Fibroblast of lung (primary cell): ENCODE data around the gene CAPN8. TPM values are rescaled to one million over a fixed set of nuclear protein-coding genes. Genes with fewer than 3 reads are reported as not detected.

Source experiments
- DNase-seq, 2 donors: peaks; one replicate each; pipeline versions ENCODE4 v3.0.0 to v3.0.0-alpha.2; 2010; ENCODE audit warnings: low read depth in 2 of 2
- H2AFZ ChIP-seq: 2 replicates; pipeline ENCODE4 v1.5.1; 2012; ENCODE audit warnings: low read length, control low read depth, inconsistent platforms
- H3K27ac ChIP-seq: 2 replicates; pipeline ENCODE4 v1.5.1; 2011; ENCODE audit warnings: low read length, control low read depth; ENCODE audit not compliant: insufficient read depth
- H3K27me3 ChIP-seq: 2 replicates; pipeline ENCODE4 v1.5.1; 2011; ENCODE audit warnings: mild to moderate bottlenecking, low read length; ENCODE audit not compliant: control insufficient read depth, insufficient read depth
- H3K36me3 ChIP-seq: 2 replicates; pipeline ENCODE4 v1.5.1; 2011; ENCODE audit warnings: low read length; ENCODE audit not compliant: control insufficient read depth, insufficient read depth
- H3K4me1 ChIP-seq: 2 replicates; pipeline ENCODE4 v1.5.1; 2011; ENCODE audit warnings: low read length; ENCODE audit not compliant: control insufficient read depth, insufficient read depth; ENCODE audit errors: extremely low read depth
- H3K4me2 ChIP-seq: 2 replicates; pipeline ENCODE4 v1.5.1; 2011; ENCODE audit warnings: low read length, control low read depth; ENCODE audit not compliant: insufficient read depth; ENCODE audit errors: extremely low read depth
- H3K4me3 ChIP-seq, 4 experiments: fragments of 200-600 bp in 1 of 4; sonication (generic) in 1 of 4; replicated peaks in 1 of 4; 2 replicates each; pipeline ENCODE4 v1.5.1; 2011 to 2016; ENCODE audit warnings: low read length in 4 of 4, low read depth in 3 of 4, mild to moderate bottlenecking in 3 of 4, control low read depth in 2 of 4, inconsistent platforms in 1 of 4, mixed read lengths in 1 of 4; ENCODE audit not compliant: insufficient read depth in 1 of 4; ENCODE audit errors: control extremely low read depth in 1 of 4
- H3K79me2 ChIP-seq: 2 replicates; pipeline ENCODE4 v1.5.1; 2012; ENCODE audit warnings: mild to moderate bottlenecking, low read length, inconsistent platforms; ENCODE audit not compliant: control insufficient read depth, insufficient read depth
- H3K9ac ChIP-seq: 2 replicates; pipeline ENCODE4 v1.5.1; 2011; ENCODE audit warnings: mild to moderate bottlenecking, low read length, control low read depth; ENCODE audit not compliant: insufficient read depth
- H3K9me3 ChIP-seq: 2 replicates; pipeline ENCODE4 v1.5.1; 2012; ENCODE audit warnings: low read depth, low read length; ENCODE audit not compliant: control insufficient read depth, insufficient read depth
- H4K20me1 ChIP-seq: 2 replicates; pipeline ENCODE4 v1.5.1; 2011; ENCODE audit warnings: low read length; ENCODE audit not compliant: control insufficient read depth, insufficient read depth; ENCODE audit errors: extremely low read depth
- EZH2 ChIP-seq: IDR thresholded peaks from 2 replicates; pipeline ENCODE4 v1.5.1; 2012; ENCODE audit warnings: low read length, control low read depth, mild to moderate bottlenecking; ENCODE audit errors: missing control alignments
- polyA plus RNA-seq, 2 donors: library from polyadenylated mRNA; depleted of rRNA in 1 of 2; stranded (reverse) in 1 of 2; unstranded in 1 of 2; fragments of >200 nt; gene quantifications; 2 replicates each; pipeline ENCODE4 v1.2.1, GENCODE V29; 2011 to 2012; ENCODE audit warnings: missing spikeins in 1 of 2
- total RNA-seq: library from RNA; depleted of rRNA; stranded (reverse); fragments of >200 nt; gene quantifications from 2 replicates; pipeline ENCODE4 v1.2.1, GENCODE V29; 2014
- TF ChIP-seq, protein P1 (sequence below), 2 donors: IDR thresholded peaks in 1 of 2; conservative IDR thresholded peaks in 1 of 2; 1 replicate in 1 of 2; 2 replicates in 1 of 2; pipeline ENCODE4 v1.5.1; 2011 to 2012; ENCODE audit warnings: low read length in 2 of 2, control low read depth in 1 of 2, inconsistent platforms in 1 of 2, low read depth in 1 of 2, mild to moderate bottlenecking in 1 of 2

The CAPN8 gene
- total and polyA plus RNA-seq, 2 donors (not counting 1 experiment from before 2014, with no cell fraction given) = not detected

DNA sequence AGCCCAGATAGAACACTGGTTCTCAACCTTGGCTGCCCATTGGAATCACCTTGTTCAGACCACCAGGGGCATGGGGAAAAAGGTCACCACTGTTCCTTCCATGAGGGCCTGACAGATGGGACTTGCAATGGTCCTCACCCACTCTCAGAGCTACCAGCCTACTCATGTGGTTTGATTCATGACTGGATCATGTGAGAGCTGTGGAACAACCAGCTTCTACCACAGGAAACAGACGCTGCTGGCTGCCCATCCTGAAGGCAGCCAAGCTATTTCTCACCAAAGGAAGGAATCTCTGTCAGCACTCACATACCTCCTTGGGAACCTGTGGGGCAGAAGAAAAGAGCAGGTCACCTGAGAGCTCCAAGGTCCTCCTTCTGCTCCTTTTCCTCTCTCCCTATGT is 53.6 kb downstream of the CAPN8 start:
- Histone ChIP-seq H3K9me3 (no peaks in the 10 kb centered on the region), H2AFZ (no peak overlapping the region), H3K79me2 (no peaks in the 10 kb centered on the region), H3K4me1 (no peaks in the 10 kb centered on the region), H3K9ac (no peak overlapping the region), H3K4me2 (no peak overlapping the region), H3K4me3 (no peak overlapping the region), H3K27ac (no peak overlapping the region), H3K27me3 (no peaks in the 10 kb centered on the region), H4K20me1 (no peaks in the 10 kb centered on the region), H3K36me3 (no peaks in the 10 kb centered on the region)
- TF ChIP-seq EZH2 = no peak
- no peak for DNase-seq

DNA sequence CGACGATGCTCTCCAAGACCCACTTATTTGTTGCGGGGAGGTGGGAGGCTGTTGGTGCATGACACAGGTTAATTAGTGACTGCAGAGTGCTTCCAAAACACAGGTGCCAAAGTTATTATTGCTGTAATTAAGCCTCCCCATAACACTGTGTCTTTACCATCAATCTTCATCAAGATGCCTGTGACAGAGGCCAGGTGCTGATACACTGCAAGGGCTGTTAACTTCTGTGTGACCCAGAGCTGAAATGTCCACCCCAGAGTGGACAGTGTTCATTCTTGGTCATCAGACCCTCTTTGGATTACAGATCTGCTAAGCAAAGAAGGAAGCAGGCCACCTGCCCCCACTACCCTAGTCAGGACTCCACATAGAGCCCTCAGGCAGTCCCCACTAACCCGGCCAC is 55.5 kb downstream of the CAPN8 start:
- Histone ChIP-seq H3K9ac (no peak overlapping the region), H3K36me3 (no peaks in the 10 kb centered on the region), H3K79me2 (no peaks in the 10 kb centered on the region), H3K4me3 (no peak overlapping the region), H3K4me2 (no peak overlapping the region), H3K9me3 (no peaks in the 10 kb centered on the region), H3K27ac (no peak overlapping the region), H4K20me1 (no peaks in the 10 kb centered on the region), H3K27me3 (no peaks in the 10 kb centered on the region), H2AFZ (no peak overlapping the region), H3K4me1 (no peaks in the 10 kb centered on the region)
- DNase-seq = no peak
- no peak for TF ChIP-seq EZH2
- TF ChIP-seq, protein P1, sequence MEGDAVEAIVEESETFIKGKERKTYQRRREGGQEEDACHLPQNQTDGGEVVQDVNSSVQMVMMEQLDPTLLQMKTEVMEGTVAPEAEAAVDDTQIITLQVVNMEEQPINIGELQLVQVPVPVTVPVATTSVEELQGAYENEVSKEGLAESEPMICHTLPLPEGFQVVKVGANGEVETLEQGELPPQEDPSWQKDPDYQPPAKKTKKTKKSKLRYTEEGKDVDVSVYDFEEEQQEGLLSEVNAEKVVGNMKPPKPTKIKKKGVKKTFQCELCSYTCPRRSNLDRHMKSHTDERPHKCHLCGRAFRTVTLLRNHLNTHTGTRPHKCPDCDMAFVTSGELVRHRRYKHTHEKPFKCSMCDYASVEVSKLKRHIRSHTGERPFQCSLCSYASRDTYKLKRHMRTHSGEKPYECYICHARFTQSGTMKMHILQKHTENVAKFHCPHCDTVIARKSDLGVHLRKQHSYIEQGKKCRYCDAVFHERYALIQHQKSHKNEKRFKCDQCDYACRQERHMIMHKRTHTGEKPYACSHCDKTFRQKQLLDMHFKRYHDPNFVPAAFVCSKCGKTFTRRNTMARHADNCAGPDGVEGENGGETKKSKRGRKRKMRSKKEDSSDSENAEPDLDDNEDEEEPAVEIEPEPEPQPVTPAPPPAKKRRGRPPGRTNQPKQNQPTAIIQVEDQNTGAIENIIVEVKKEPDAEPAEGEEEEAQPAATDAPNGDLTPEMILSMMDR (conservative IDR thresholded peaks at IDR 0.05 in 1 of 2, IDR thresholded peaks at IDR 0.05 in 1 of 2; ENCODE audit: low read depth in 1 of 2, low read length in 2 of 2) = no peak

DNA sequence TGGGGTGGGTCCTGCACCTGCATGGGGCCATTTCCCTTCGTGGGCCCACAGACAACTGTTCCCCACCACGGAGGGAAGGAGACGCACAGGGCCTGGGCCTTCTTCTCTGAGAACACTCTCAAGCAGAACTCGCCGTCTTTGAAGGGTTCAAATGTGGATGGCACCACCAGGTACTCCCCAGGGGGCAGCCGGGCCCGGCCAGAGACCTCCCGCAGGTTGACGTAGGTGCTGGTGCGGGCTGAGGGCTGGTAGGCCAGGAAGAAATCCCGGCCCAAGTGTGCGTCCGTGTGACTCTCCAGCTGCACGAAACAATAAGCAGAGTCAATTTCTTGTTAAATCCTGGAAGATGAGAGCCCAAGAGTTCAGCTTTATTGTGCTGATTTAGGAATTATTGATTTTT is 56.4 kb downstream of the CAPN8 start:
- Histone ChIP-seq H3K27ac (no peak overlapping the region), H3K9ac (no peak overlapping the region), H3K4me3 (no peak overlapping the region), H2AFZ (no peak overlapping the region), H3K27me3 (no peaks in the 10 kb centered on the region), H4K20me1 (no peaks in the 10 kb centered on the region), H3K9me3 (no peaks in the 10 kb centered on the region), H3K79me2 (no peaks in the 10 kb centered on the region), H3K4me2 (no peak overlapping the region), H3K36me3 (no peaks in the 10 kb centered on the region), H3K4me1 (no peaks in the 10 kb centered on the region)
- no peak for DNase-seq
- TF ChIP-seq, protein P1 (conservative IDR thresholded peaks at IDR 0.05 in 1 of 2, IDR thresholded peaks at IDR 0.05 in 1 of 2; ENCODE audit: low read depth in 1 of 2, low read length in 2 of 2) = no peak
- TF ChIP-seq EZH2 = no peak
